ENCODE data around the gene UBE2C. TPM values are rescaled to one million over a fixed set of nuclear protein-coding genes. Genes with fewer than 3 reads are reported as not detected.

UBE2C gene
- total RNA-seq, 1 experiment from 2014 or later = 173 TPM

DNA sequence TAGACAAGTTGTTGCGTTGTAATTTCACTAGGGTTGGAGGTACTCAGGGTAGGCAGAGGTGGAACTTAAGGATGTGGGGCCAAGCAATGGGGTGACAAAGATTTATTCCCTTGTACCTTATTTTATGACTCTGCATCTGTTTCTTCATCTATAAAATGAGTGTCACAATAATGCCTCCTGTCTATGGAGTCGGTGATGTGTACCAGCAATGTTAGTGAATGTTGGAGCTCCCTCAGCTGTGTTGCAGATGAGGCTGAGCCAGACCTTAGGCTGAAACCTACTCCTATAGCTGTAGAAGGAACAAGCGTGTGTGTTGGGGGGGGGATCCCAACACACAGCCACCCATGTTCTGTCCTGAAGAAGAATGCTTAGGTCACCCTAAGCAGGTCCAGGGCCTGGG lies 4.5 kb downstream of the UBE2C start:
- Histone ChIP-seq H3K4me3 (ENCODE audit: low read depth in 2 of 2, low read length in 2 of 2) (no peak overlapping the region; a peak in 1 of 4 replicates), H3K4me1 (ENCODE audit: control insufficient read depth, insufficient read depth, low read length) (peaks cover 37% of the 10 kb centered on the region), H3K9me3 (ENCODE audit: control insufficient read depth, insufficient read depth, low read depth, low read length) (no peaks in the 10 kb centered on the region), H3K36me3 (ENCODE audit: control insufficient read depth, insufficient read depth, low read length) (peaks cover 8% of the 10 kb centered on the region), H3K27me3 (ENCODE audit: control insufficient read depth, insufficient read depth, low read length) (no peaks in the 10 kb centered on the region), H3K27ac (ENCODE audit: low read length) (peak overlapping the region; percentile 26; the same call in 1 of the 2 replicates)
- ATAC-seq (no peak), DNase-seq (ENCODE audit: low read depth, low spot score) (no peak)
- TF ChIP-seq TCF7L2 (IDR thresholded peaks at IDR 0.05; ENCODE audit: low read depth, low read length) (no peak), POLR2AphosphoS5 (IDR thresholded peaks at IDR 0.05; ENCODE audit: low read depth, low read length) (no peak), SIN3A (IDR thresholded peaks at IDR 0.05; ENCODE audit: borderline replicate concordance, insufficient read depth, low read depth, low read length) (no peak)
- in situ Hi-C loops (cut with HindIII; ENCODE audit: low pct_unique_long_range_greater_than_20kb, low sequenced_read_pairs) = no loop called here
- CTCF ChIA-PET = interaction anchor here (0.6 kb wide), 1 partner anchor 13 kb away, joined by 13 read pairs; no protein-coding TSS in a partner anchor
- POLR2A ChIA-PET = interaction anchor here (0.6 to 0.7 kb wide), 3 partner anchors 39 to 490 kb away, joined by 3 to 5 read pairs (median 3); no protein-coding TSS in a partner anchor
- no TSS peak for BruUV-seq (replicated peaks)
- intact Hi-C loops (cut with micrococcal nuclease; ENCODE audit: unreplicated experiment) = no loop called here

- ChIA-PET POLR2A (interaction anchor here (0.7 kb wide), 1 partner anchor 39 kb away, joined by 5 read pairs; no protein-coding TSS in a partner anchor), CTCF (interaction anchor here (0.6 kb wide), 2 partner anchors 13 to 71 kb away, joined by 3 to 13 read pairs; no protein-coding TSS in a partner anchor)
- Histone ChIP-seq H3K4me1 (ENCODE audit: control insufficient read depth, insufficient read depth, low read length) (peaks cover 35% of the 10 kb centered on the region), H3K27ac (ENCODE audit: low read length) (peak overlapping the region; percentile 26; the same call in 1 of the 2 replicates), H3K9me3 (ENCODE audit: control insufficient read depth, insufficient read depth, low read depth, low read length) (no peaks in the 10 kb centered on the region), H3K36me3 (ENCODE audit: control insufficient read depth, insufficient read depth, low read length) (peaks cover 8% of the 10 kb centered on the region), H3K27me3 (ENCODE audit: control insufficient read depth, insufficient read depth, low read length) (no peaks in the 10 kb centered on the region), H3K4me3 (ENCODE audit: low read depth in 2 of 2, low read length in 2 of 2) (no peak overlapping the region)
- in situ Hi-C loops (cut with HindIII; ENCODE audit: low pct_unique_long_range_greater_than_20kb, low sequenced_read_pairs) (no loop called here), intact Hi-C loops (cut with micrococcal nuclease; ENCODE audit: unreplicated experiment) (no loop called here)
- TF ChIP-seq SIN3A (IDR thresholded peaks at IDR 0.05; ENCODE audit: borderline replicate concordance, insufficient read depth, low read depth, low read length) (no peak), POLR2AphosphoS5 (IDR thresholded peaks at IDR 0.05; ENCODE audit: low read depth, low read length) (peak; percentile 47), TCF7L2 (IDR thresholded peaks at IDR 0.05; ENCODE audit: low read depth, low read length) (no peak)
- TF ChIP-seq, protein P1, sequence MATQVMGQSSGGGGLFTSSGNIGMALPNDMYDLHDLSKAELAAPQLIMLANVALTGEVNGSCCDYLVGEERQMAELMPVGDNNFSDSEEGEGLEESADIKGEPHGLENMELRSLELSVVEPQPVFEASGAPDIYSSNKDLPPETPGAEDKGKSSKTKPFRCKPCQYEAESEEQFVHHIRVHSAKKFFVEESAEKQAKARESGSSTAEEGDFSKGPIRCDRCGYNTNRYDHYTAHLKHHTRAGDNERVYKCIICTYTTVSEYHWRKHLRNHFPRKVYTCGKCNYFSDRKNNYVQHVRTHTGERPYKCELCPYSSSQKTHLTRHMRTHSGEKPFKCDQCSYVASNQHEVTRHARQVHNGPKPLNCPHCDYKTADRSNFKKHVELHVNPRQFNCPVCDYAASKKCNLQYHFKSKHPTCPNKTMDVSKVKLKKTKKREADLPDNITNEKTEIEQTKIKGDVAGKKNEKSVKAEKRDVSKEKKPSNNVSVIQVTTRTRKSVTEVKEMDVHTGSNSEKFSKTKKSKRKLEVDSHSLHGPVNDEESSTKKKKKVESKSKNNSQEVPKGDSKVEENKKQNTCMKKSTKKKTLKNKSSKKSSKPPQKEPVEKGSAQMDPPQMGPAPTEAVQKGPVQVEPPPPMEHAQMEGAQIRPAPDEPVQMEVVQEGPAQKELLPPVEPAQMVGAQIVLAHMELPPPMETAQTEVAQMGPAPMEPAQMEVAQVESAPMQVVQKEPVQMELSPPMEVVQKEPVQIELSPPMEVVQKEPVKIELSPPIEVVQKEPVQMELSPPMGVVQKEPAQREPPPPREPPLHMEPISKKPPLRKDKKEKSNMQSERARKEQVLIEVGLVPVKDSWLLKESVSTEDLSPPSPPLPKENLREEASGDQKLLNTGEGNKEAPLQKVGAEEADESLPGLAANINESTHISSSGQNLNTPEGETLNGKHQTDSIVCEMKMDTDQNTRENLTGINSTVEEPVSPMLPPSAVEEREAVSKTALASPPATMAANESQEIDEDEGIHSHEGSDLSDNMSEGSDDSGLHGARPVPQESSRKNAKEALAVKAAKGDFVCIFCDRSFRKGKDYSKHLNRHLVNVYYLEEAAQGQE (IDR thresholded peaks at IDR 0.05; ENCODE audit: insufficient read depth in 1 of 2, low read depth in 2 of 2, low read length in 1 of 2) = no peak
- peak; percentile 16; the same call in 1 of the 2 replicates for ATAC-seq
- BruUV-seq (replicated peaks) = no TSS peak
- DNase-seq (ENCODE audit: low read depth, low spot score) = no peak
These were observed 5.1 kb downstream of the UBE2C start for GRCh38 chr20:45817376-45818194.

DNA sequence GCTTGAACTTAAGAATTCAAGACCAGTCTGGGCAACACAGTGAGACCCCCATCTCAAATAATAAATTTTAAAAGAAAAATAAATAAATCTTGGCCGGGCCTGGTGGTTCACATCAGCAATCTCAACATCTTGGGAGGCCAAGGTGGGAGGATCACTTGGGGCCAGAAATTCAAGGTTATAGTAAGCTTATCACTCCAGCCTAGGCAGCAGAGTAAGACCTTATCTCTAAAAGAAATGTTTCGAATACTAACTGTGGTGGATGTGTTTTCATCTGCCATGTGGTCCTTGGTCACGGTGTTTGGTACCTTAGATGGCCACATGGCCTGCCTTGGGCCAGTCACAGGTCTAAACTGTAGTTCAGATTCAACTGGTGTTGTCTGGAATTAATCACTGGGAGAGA lies 5.8 kb downstream of the UBE2C start:
- H3K36me3 ChIP-seq (ENCODE audit: control insufficient read depth, insufficient read depth, low read length) = peaks cover 7% of the 10 kb centered on the region
- H3K9me3 ChIP-seq (ENCODE audit: control insufficient read depth, insufficient read depth, low read depth, low read length) = no peaks in the 10 kb centered on the region
- no peaks in the 10 kb centered on the region for H3K27me3 ChIP-seq (ENCODE audit: control insufficient read depth, insufficient read depth, low read length)
- H3K4me1 ChIP-seq (ENCODE audit: control insufficient read depth, insufficient read depth, low read length) = peaks cover 38% of the 10 kb centered on the region
- ChIA-PET CTCF (interaction anchor here (0.8 kb wide), 1 partner anchor 75 kb away, joined by 7 read pairs; no protein-coding TSS in a partner anchor), POLR2A (no interaction called here)
- peak overlapping the region; percentile 18; the same call in 1 of the 2 replicates for H3K27ac ChIP-seq (ENCODE audit: low read length)
- H3K4me3 ChIP-seq (ENCODE audit: low read depth in 2 of 2, low read length in 2 of 2) = no peak overlapping the region
- no peak for ATAC-seq
- in situ Hi-C loops (cut with HindIII; ENCODE audit: low pct_unique_long_range_greater_than_20kb, low sequenced_read_pairs) (no loop called here), intact Hi-C loops (cut with micrococcal nuclease; ENCODE audit: unreplicated experiment) (no loop called here)
- no peak for TF ChIP-seq POLR2AphosphoS5 (IDR thresholded peaks at IDR 0.05; ENCODE audit: low read depth, low read length)
- TF ChIP-seq, protein P1 (IDR thresholded peaks at IDR 0.05; ENCODE audit: insufficient read depth in 1 of 2, low read depth in 2 of 2, low read length in 1 of 2) = no peak
- no peak for TF ChIP-seq SIN3A (IDR thresholded peaks at IDR 0.05; ENCODE audit: borderline replicate concordance, insufficient read depth, low read depth, low read length)
- no peak for TF ChIP-seq CTCF (IDR thresholded peaks at IDR 0.05)
- TF ChIP-seq TCF7L2 (IDR thresholded peaks at IDR 0.05; ENCODE audit: low read depth, low read length) = no peak
- no TSS peak for BruUV-seq (replicated peaks)
- no peak for DNase-seq (ENCODE audit: low read depth, low spot score)
